ENCODE measurements around the gene SNX25. TPM values are rescaled to one million over a fixed set of nuclear protein-coding genes. Genes with fewer than 3 reads are reported as not detected.

SNX25 gene
- total RNA-seq, 1 donor from 2014 or later, result 27.5 TPM

- TF ChIP-seq, protein P1, sequence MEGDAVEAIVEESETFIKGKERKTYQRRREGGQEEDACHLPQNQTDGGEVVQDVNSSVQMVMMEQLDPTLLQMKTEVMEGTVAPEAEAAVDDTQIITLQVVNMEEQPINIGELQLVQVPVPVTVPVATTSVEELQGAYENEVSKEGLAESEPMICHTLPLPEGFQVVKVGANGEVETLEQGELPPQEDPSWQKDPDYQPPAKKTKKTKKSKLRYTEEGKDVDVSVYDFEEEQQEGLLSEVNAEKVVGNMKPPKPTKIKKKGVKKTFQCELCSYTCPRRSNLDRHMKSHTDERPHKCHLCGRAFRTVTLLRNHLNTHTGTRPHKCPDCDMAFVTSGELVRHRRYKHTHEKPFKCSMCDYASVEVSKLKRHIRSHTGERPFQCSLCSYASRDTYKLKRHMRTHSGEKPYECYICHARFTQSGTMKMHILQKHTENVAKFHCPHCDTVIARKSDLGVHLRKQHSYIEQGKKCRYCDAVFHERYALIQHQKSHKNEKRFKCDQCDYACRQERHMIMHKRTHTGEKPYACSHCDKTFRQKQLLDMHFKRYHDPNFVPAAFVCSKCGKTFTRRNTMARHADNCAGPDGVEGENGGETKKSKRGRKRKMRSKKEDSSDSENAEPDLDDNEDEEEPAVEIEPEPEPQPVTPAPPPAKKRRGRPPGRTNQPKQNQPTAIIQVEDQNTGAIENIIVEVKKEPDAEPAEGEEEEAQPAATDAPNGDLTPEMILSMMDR (IDR thresholded peaks at IDR 0.05; ENCODE audit: partially characterized antibody, unreplicated experiment), result no peak
- H3K9me3 Mint-ChIP-seq (ENCODE audit: unreplicated experiment), result peaks cover 7% of the 10 kb centered on the region
- no peak overlapping the region for H3K4me3 Mint-ChIP-seq (ENCODE audit: unreplicated experiment)
- peaks cover 9% of the 10 kb centered on the region for H3K27me3 Mint-ChIP-seq (ENCODE audit: unreplicated experiment)
- peaks cover 8% of the 10 kb centered on the region for H3K4me1 Mint-ChIP-seq (ENCODE audit: low read depth, unreplicated experiment)
- DNase-seq, result no peak
- H3K36me3 Mint-ChIP-seq (ENCODE audit: unreplicated experiment), result no peaks in the 10 kb centered on the region
- no peak overlapping the region for H3K27ac Mint-ChIP-seq (ENCODE audit: unreplicated experiment)
Observed at GRCh38 chr4:185392156-185392555, 182.8 kb downstream of the SNX25 start.

DNA sequence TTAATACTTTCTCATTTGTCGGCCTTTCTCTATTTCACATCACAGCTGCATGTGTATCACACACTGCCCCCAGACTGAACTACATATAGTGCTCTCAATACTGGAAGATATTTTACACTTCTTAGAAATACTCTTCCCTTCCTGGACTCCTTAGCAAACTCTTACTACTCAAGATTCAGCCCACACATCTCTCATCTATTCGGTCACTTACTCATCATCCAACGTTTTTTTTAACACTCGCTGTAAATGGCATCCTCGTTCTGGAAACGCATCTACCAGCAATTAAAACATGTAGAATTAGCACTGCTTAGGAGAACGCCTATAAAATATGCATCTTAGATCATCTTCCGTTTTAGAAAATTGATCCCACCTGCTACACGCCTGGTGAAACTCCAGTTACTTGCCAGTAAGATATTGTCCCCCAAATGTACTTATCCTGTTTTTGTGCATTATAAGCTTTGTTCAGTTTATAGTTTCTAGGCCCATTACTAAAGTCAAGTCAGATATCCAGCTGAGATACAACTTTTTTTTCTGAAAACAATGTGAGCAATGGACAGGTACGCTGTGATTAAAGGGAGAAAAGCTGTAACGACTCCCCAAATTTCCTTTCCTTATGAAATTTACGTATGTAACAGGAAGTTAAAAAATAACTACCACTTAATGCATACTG, 185.3 kb downstream of the SNX25 start:
- H3K36me3 Mint-ChIP-seq (ENCODE audit: unreplicated experiment), result no peaks in the 10 kb centered on the region

GRCh38 chr4:185395238-185395955, 186.0 kb downstream of the SNX25 start, which contains the start of gene LRP2BP:
Gene LRP2BP, minus strand, starts transcription at chr4:185395924. Its CDS starts 17,738 bp downstream, at chr4:185378186.
- no peak for DNase-seq

More for the DNA sequence above, 185.3 kb downstream of the SNX25 start:
- Mint-ChIP-seq H3K27me3 (ENCODE audit: unreplicated experiment) (peaks cover 9% of the 10 kb centered on the region), H3K27ac (ENCODE audit: unreplicated experiment) (no peak overlapping the region), H3K4me3 (ENCODE audit: unreplicated experiment) (peak overlapping the region; percentile 12), H3K9me3 (ENCODE audit: unreplicated experiment) (peaks cover 7% of the 10 kb centered on the region), H3K4me1 (ENCODE audit: low read depth, unreplicated experiment) (peaks cover 8% of the 10 kb centered on the region)
- DNase-seq, result no peak
- TF ChIP-seq, protein P1 (IDR thresholded peaks at IDR 0.05; ENCODE audit: partially characterized antibody, unreplicated experiment), result no peak

DNA sequence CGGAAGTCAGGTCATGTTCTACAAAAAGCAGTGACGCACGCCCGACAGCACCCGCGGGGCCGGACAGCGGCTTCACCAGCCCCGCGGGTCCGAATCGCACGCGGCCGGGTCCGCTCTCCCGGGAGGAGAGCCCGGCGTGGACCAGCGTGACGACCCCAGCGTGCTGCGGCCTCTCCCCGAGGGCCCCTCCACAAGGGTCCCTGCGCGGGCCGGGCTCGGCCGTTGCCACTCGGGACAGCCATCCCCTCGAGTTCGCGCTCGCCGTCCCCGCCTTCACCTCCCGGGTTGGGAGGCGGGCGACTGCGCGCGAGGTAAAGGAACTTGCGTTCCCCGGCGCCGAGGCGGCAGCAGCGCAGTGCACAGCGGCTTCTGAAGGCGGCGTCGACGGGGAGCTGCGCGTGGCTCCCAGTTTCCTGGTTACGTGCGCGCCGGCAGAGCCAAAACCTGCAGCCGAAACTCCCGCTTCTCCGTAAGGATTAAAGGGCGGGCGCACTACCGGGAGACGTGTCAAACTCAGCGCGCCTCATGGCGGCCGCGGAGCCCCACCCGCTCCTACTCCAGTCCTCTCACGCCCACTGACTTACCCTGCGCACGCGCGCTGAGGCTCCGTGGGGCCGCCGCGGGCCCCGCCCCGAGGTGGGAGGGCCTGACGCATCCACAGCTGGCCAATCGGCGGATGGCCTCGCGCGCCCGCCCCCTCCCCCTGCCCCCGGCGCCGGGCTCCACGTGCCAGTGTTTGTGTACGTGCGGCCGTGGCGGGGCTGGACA, 186.7 kb downstream of the SNX25 start:
- DNase-seq, result peak; percentile 95
- H3K27ac Mint-ChIP-seq (ENCODE audit: unreplicated experiment), result peak overlapping the region; percentile 85
- H3K27me3 Mint-ChIP-seq (ENCODE audit: unreplicated experiment), result peaks cover 9% of the 10 kb centered on the region
- TF ChIP-seq, protein P1 (IDR thresholded peaks at IDR 0.05; ENCODE audit: partially characterized antibody, unreplicated experiment), result no peak
- H3K4me1 Mint-ChIP-seq (ENCODE audit: low read depth, unreplicated experiment), result peaks cover 8% of the 10 kb centered on the region
- H3K36me3 Mint-ChIP-seq (ENCODE audit: unreplicated experiment), result no peaks in the 10 kb centered on the region
- H3K9me3 Mint-ChIP-seq (ENCODE audit: unreplicated experiment), result peaks cover 7% of the 10 kb centered on the region
- peak overlapping the region; percentile 88 for H3K4me3 Mint-ChIP-seq (ENCODE audit: unreplicated experiment)

More at GRCh38 chr4:185395238-185395955, 186.0 kb downstream of the SNX25 start, which contains the start of gene LRP2BP:
- TF ChIP-seq, protein P1 (IDR thresholded peaks at IDR 0.05; ENCODE audit: partially characterized antibody, unreplicated experiment), result no peak
- peak within 1 kb of the TSS; percentile 85 for H3K27ac Mint-ChIP-seq (ENCODE audit: unreplicated experiment)
- peak within 1 kb of the TSS; percentile 88 for H3K4me3 Mint-ChIP-seq (ENCODE audit: unreplicated experiment)
- H3K4me1 Mint-ChIP-seq (ENCODE audit: low read depth, unreplicated experiment), result peaks cover 8% of the 10 kb centered on the region
- no peaks in the 10 kb centered on the region for H3K36me3 Mint-ChIP-seq (ENCODE audit: unreplicated experiment)
- H3K9me3 Mint-ChIP-seq (ENCODE audit: unreplicated experiment), result peaks cover 7% of the 10 kb centered on the region
- peaks cover 9% of the 10 kb centered on the region for H3K27me3 Mint-ChIP-seq (ENCODE audit: unreplicated experiment)

Measured in glutamatergic neuron (in vitro differentiated cells).